Trophoblast cell (in vitro differentiated cells and primary cell): ENCODE data around the gene SPATA24.

Experiments
- DNase-seq, 2 donors: peaks; one replicate each; pipeline ENCODE4 v3.0.0-alpha.2; 2016
- H2AFZ ChIP-seq: 2 replicates; pipeline ENCODE4 v1.6.1; 2013; ENCODE audit warnings: low read length, moderate library complexity, mild to moderate bottlenecking; ENCODE audit not compliant: insufficient read depth, poor library complexity
- H2AK5ac ChIP-seq: 2 replicates; pipeline ENCODE4 v1.6.1; 2013; ENCODE audit warnings: mild to moderate bottlenecking, low read length
- H2BK120ac ChIP-seq: 2 replicates; pipeline ENCODE4 v1.6.1; 2013; ENCODE audit warnings: low read length, mild to moderate bottlenecking, moderate library complexity; ENCODE audit not compliant: insufficient read depth, poor library complexity
- H2BK12ac ChIP-seq: 2 replicates; pipeline ENCODE4 v1.6.1; 2013; ENCODE audit warnings: mild to moderate bottlenecking, low read length, moderate library complexity
- H2BK5ac ChIP-seq: 2 replicates; pipeline ENCODE4 v1.6.1; 2013; ENCODE audit warnings: low read length, low read depth, moderate library complexity, mild to moderate bottlenecking; ENCODE audit not compliant: poor library complexity
- H3K14ac ChIP-seq: 2 replicates; pipeline ENCODE4 v1.6.1; 2013; ENCODE audit warnings: mild to moderate bottlenecking, low read length
- H3K18ac ChIP-seq: 2 replicates; pipeline ENCODE4 v1.6.1; 2013; ENCODE audit warnings: mild to moderate bottlenecking, low read length
- H3K23ac ChIP-seq: 2 replicates; pipeline ENCODE4 v1.6.1; 2013; ENCODE audit warnings: low read length
- H3K27ac ChIP-seq: 2 replicates; pipeline ENCODE4 v1.5.1; 2013; ENCODE audit warnings: low read depth, mild to moderate bottlenecking, inconsistent platforms, low read length, moderate library complexity
- H3K27me3 ChIP-seq: 2 replicates; pipeline ENCODE4 v1.6.1; 2013; ENCODE audit warnings: inconsistent platforms, mild to moderate bottlenecking, low read length, moderate library complexity; ENCODE audit not compliant: insufficient read depth
- H3K36me3 ChIP-seq, 2 experiments: 1 replicate in 1 of 2; 2 replicates in 1 of 2; pipeline ENCODE4 v1.6.1; 2013; ENCODE audit warnings: low read length in 2 of 2, mild to moderate bottlenecking in 2 of 2, moderate library complexity in 1 of 2; ENCODE audit not compliant: insufficient read depth in 2 of 2, control insufficient read depth in 1 of 2
- H3K4ac ChIP-seq: 2 replicates; pipeline ENCODE4 v1.6.1; 2013; ENCODE audit warnings: low read depth, mild to moderate bottlenecking, low read length, moderate library complexity
- H3K4me1 ChIP-seq, 2 experiments: 1 replicate in 1 of 2; 2 replicates in 1 of 2; pipeline ENCODE4 v1.6.1; 2013; ENCODE audit warnings: low read length in 2 of 2, mild to moderate bottlenecking in 2 of 2, moderate library complexity in 1 of 2; ENCODE audit not compliant: insufficient read depth in 2 of 2, control insufficient read depth in 1 of 2
- H3K4me2 ChIP-seq: 2 replicates; pipeline ENCODE4 v1.6.1; 2013; ENCODE audit warnings: inconsistent platforms, mild to moderate bottlenecking, low read length, moderate library complexity
- H3K4me3 ChIP-seq: 2 replicates; pipeline ENCODE4 v1.5.1; 2013; ENCODE audit warnings: mild to moderate bottlenecking, low read depth, low read length, inconsistent platforms
- H3K79me1 ChIP-seq: one replicate; pipeline ENCODE4 v1.6.1; 2013; ENCODE audit warnings: low read length
- H3K79me2 ChIP-seq: 2 replicates; pipeline ENCODE4 v1.6.1; 2013; ENCODE audit warnings: low read length, mild to moderate bottlenecking; ENCODE audit not compliant: control insufficient read depth, insufficient read depth, poor library complexity
- H3K9ac ChIP-seq: 2 replicates; pipeline ENCODE4 v1.6.1; 2013; ENCODE audit warnings: mild to moderate bottlenecking, low read length
- H3K9me3 ChIP-seq: 2 replicates; pipeline ENCODE4 v1.6.1; 2013; ENCODE audit warnings: low read depth, mild to moderate bottlenecking, control low read depth, inconsistent platforms, low read length; ENCODE audit not compliant: insufficient read depth
- H4K12ac ChIP-seq: 2 replicates; pipeline ENCODE4 v1.6.1; 2013; ENCODE audit warnings: low read depth, mild to moderate bottlenecking, low read length, moderate library complexity
- H4K8ac ChIP-seq: 2 replicates; pipeline ENCODE4 v1.6.1; 2013; ENCODE audit warnings: low read depth, mild to moderate bottlenecking, low read length, moderate library complexity
- H4K91ac ChIP-seq: one replicate; pipeline ENCODE4 v1.6.1; 2013; ENCODE audit warnings: low read depth, mild to moderate bottlenecking, low read length, moderate library complexity
- WGBS: extraction: QIAGEN DNeasy Blood & Tissue Kit; methylation state at CpG from one replicate; pipeline ENCODE4 v1.1.7; 2013; ENCODE audit warnings: missing lambda C conversion rate; ENCODE audit not compliant: insufficient read length, insufficient coverage; ENCODE audit errors: extremely low coverage; 5-methylcytosine and 5-hydroxymethylcytosine counted together

The SPATA24 gene

DNA sequence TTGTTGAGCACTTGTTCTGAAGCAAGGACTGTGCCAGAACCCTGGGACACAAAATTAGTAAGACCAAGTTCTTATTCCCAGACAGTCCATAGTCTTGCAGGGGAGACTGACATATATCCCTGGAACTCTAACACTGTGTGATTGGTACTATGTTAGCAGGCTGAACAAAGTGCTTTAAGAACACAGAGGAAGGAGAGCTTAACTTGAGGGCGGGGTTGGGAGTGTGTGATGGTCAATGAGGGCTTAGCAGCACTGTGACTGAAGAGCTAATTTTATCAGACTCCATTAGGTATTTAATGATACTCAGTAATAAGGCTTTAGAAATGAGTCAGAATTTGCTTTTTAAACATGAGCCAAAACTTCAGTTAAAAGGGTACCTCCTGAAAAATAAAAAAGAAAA is 14.9 kb upstream of the SPATA24 start:
- no peak overlapping the region for H3K9ac ChIP-seq

DNA sequence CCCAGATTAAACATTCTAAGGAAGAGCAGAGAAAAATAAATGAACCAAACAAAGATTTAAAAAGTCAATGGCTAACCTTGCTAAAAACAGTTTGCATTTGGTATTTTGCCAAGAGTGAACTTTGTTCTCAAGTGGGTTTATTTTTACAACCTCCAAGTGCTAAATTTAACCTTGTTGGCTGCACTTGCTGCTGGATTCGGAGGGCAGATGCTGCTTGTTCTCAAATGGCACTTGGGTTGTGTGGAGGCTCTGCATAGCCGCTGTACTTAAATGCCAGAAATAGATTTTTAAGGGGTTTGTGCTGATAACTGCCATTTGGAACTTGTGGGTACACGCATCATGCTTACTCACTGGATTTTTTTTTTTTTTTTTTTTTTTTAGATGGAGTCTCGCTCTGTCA is 13.3 kb upstream of the SPATA24 start:
- no peak overlapping the region for H4K12ac ChIP-seq
- H3K79me2 ChIP-seq, result no peaks in the 10 kb centered on the region
- no peak overlapping the region for H3K23ac ChIP-seq
- H3K4me1 ChIP-seq, result no peaks in the 10 kb centered on the region
- no peak overlapping the region for H3K4me3 ChIP-seq
- no peak overlapping the region for H2BK120ac ChIP-seq
- no peak overlapping the region for H3K4me2 ChIP-seq
- no CpG with 5 or more reads among the region's 4 CpGs for WGBS
- no peak overlapping the region for H3K9ac ChIP-seq
- no peaks in the 10 kb centered on the region for H3K79me1 ChIP-seq
- no peak overlapping the region for H3K4ac ChIP-seq
- H2AFZ ChIP-seq, result no peak overlapping the region
- no peak overlapping the region for H2BK5ac ChIP-seq
- no peak overlapping the region for H4K8ac ChIP-seq
- no peaks in the 10 kb centered on the region for H3K9me3 ChIP-seq
- H3K27me3 ChIP-seq, result no peaks in the 10 kb centered on the region
- H3K18ac ChIP-seq, result no peak overlapping the region
- no peak for DNase-seq
- H2BK12ac ChIP-seq, result no peak overlapping the region
- no peak overlapping the region for H2AK5ac ChIP-seq
- peaks cover 2 to 5% of the 10 kb centered on the region in 2 experiments for H3K36me3 ChIP-seq
- no peak overlapping the region for H3K27ac ChIP-seq
- no peak overlapping the region for H3K14ac ChIP-seq
- H4K91ac ChIP-seq, result no peak overlapping the region

More for the DNA sequence above, 14.9 kb upstream of the SPATA24 start:
- Histone ChIP-seq H3K79me2 (no peaks in the 10 kb centered on the region), H2BK120ac (no peak overlapping the region), H4K12ac (no peak overlapping the region), H3K4me2 (no peak overlapping the region), H3K18ac (no peak overlapping the region), H3K4me3 (no peak overlapping the region), H2AK5ac (no peak overlapping the region), H3K14ac (no peak overlapping the region), H2BK5ac (no peak overlapping the region), H3K27ac (no peak overlapping the region), H3K36me3 (peaks cover 0 to 5% of the 10 kb centered on the region in 2 experiments), H3K79me1 (no peaks in the 10 kb centered on the region), H2AFZ (no peak overlapping the region), H3K27me3 (no peaks in the 10 kb centered on the region), H3K4me1 (no peaks in the 10 kb centered on the region), H4K8ac (no peak overlapping the region), H4K91ac (no peak overlapping the region), H2BK12ac (no peak overlapping the region), H3K4ac (no peak overlapping the region), H3K23ac (no peak overlapping the region), H3K9me3 (no peaks in the 10 kb centered on the region)
- WGBS, result no CpG with 5 or more reads among the region's 1 CpG
- DNase-seq, result no peak

DNA sequence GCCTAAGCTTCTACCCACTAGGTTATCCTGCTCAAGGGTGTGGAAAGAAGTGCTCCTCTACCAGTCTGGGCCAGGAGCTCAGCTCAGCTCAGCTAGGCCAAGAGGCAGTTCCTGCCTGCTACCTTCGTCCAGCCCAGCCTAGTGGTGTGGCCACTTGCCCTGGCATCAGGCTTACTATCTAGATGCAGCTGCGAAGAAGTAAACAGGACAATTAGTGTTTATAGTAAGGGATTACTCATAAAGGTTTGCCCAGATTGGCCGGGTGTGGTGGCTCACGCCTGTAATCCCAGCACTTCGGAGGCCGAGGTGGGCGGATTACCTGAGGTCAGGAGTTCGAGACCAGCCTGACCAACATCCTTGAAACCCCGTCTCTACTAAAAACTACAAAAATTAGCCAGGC is 12.8 kb upstream of the SPATA24 start:
- Histone ChIP-seq H2AFZ (no peak overlapping the region), H3K27me3 (no peaks in the 10 kb centered on the region), H3K18ac (no peak overlapping the region), H3K79me1 (no peaks in the 10 kb centered on the region), H3K27ac (no peak overlapping the region), H3K9me3 (no peaks in the 10 kb centered on the region), H3K4ac (no peak overlapping the region), H3K4me2 (no peak overlapping the region), H3K9ac (no peak overlapping the region), H3K4me1 (no peaks in the 10 kb centered on the region), H2AK5ac (no peak overlapping the region), H2BK120ac (no peak overlapping the region), H3K23ac (no peak overlapping the region), H4K8ac (no peak overlapping the region), H2BK12ac (no peak overlapping the region), H3K36me3 (peaks cover 2 to 5% of the 10 kb centered on the region in 2 experiments), H3K14ac (no peak overlapping the region), H2BK5ac (no peak overlapping the region), H3K79me2 (no peaks in the 10 kb centered on the region), H4K91ac (no peak overlapping the region), H3K4me3 (no peak overlapping the region), H4K12ac (no peak overlapping the region)
- no peak for DNase-seq
- no CpG with 5 or more reads among the region's 9 CpGs for WGBS

DNA sequence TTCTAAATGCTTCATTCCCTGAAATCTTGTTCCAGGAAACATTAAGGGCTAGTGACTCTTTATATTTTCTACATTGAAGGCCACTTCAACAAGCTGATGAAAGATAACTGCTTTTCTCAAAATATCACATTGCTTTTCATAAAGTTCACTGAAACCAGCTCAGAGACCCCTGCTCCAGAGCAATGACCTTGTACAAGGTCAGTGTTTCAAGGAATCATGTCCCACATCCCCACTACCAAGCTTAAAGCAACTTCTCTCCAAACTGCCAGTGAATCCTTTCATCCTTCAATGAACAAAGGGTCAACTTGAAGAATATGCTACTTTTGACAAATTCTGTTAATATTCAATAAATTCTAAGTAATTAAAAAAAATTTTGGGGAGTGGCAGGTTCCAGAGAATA is 12.0 kb upstream of the SPATA24 start:
- Histone ChIP-seq H2BK12ac (no peak overlapping the region), H3K36me3 (peaks cover 2 to 5% of the 10 kb centered on the region in 2 experiments), H3K79me1 (no peaks in the 10 kb centered on the region), H3K4me1 (no peaks in the 10 kb centered on the region), H4K12ac (no peak overlapping the region), H3K79me2 (no peaks in the 10 kb centered on the region), H2BK5ac (no peak overlapping the region), H3K4ac (no peak overlapping the region), H2BK120ac (no peak overlapping the region), H3K4me3 (no peak overlapping the region), H3K18ac (no peak overlapping the region), H2AK5ac (no peak overlapping the region), H3K27ac (no peak overlapping the region), H2AFZ (no peak overlapping the region), H3K9ac (no peak overlapping the region), H3K14ac (no peak overlapping the region), H4K8ac (no peak overlapping the region), H3K9me3 (no peaks in the 10 kb centered on the region), H3K23ac (no peak overlapping the region), H3K27me3 (no peaks in the 10 kb centered on the region), H4K91ac (no peak overlapping the region), H3K4me2 (no peak overlapping the region)
- DNase-seq, result no peak
